ENCODE data around the gene PYCR2. TPM values are rescaled to one million over a fixed set of nuclear protein-coding genes. Genes with fewer than 3 reads are reported as not detected.

Gene PYCR2
- total and polyA plus RNA-seq, 2 of the 8 experiments (the other 6 are each of a cell fraction or from before 2014, with no cell fraction given), result 79.3 to 84.6 TPM

DNA sequence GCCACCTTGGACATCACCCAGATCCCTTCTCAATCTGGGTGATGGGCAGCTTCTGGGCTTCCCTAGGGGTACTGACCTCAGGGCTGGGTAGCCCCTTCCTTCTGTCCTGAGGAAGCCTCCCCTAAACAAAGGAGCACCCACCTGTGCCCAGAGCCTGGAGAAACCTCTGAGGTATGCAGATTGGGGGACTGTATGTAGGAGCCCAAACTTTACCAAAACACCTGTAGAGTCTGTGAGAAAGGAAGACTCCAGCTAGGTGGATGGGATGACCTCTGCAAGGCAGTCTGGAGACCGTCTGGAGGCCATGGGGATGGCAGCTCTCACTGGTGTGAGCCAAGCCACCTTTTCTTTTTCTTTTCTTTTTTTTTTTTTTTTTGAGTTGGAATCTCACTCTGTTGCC lies 30.7 kb upstream of the PYCR2 start:
- no peak overlapping the region for H2BK12ac ChIP-seq (ENCODE audit: low read depth, low read length)
- H3K79me1 ChIP-seq (ENCODE audit: low read depth, low read length), result no peaks in the 10 kb centered on the region
- H3K27me3 ChIP-seq (replicated peaks in 1 of 4; ENCODE audit: control insufficient read depth in 3 of 4, extremely low read depth in 1 of 4, insufficient read depth in 3 of 4, low read length in 3 of 4), result peaks cover 0 to 3% (median 3%) of the 10 kb centered on the region in 4 experiments; a peak in 3 of 7 replicates
- no peak overlapping the region for H2BK15ac ChIP-seq (ENCODE audit: low read length)
- H3K4me1 ChIP-seq (replicated peaks in 1 of 4; ENCODE audit: control insufficient read depth in 3 of 4, insufficient read depth in 4 of 4, low read length in 3 of 4), result peaks cover 0 to 6% (median 3%) of the 10 kb centered on the region in 4 experiments; a peak in 6 of 7 replicates
- H2BK120ac ChIP-seq (replicated peaks; ENCODE audit: low read depth, low read length), result no peak overlapping the region
- DNase-seq (ENCODE audit: low read depth in 1 of 2, low spot score in 2 of 2) (no peak), FAIRE-seq (no peak)
- H3K14ac ChIP-seq (ENCODE audit: insufficient read length), result no peak overlapping the region
- no peak overlapping the region for H2BK20ac ChIP-seq (ENCODE audit: low read length)
- TF ChIP-seq RBBP5 (IDR thresholded peaks at IDR 0.05; ENCODE audit: borderline replicate concordance, low read depth, low read length), result no peak
- TF ChIP-seq POLR2A (IDR thresholded peaks at IDR 0.05; ENCODE audit: control extremely low read depth in 1 of 2, low read depth in 2 of 2, low read length in 2 of 2), result no peak
- no peak for TF ChIP-seq CTCF (IDR thresholded peaks at IDR 0.05; ENCODE audit: control extremely low read depth in 1 of 3, insufficient read depth in 1 of 3, low read depth in 1 of 3, low read length in 3 of 3)
- TF ChIP-seq EZH2 (IDR thresholded peaks at IDR 0.05; ENCODE audit: low read depth, low read length, severe bottlenecking), result no peak
- no peak for TF ChIP-seq KDM4A (IDR thresholded peaks at IDR 0.05; ENCODE audit: low read depth, low read length, severe bottlenecking)
- H3K27ac ChIP-seq (ENCODE audit: low read depth, low read length), result no peak overlapping the region
- no peaks in the 10 kb centered on the region for H3K23me2 ChIP-seq (ENCODE audit: low read depth, low read length)
- ChIA-PET POLR2A (ENCODE audit: partially characterized antibody) (interaction anchor here (1.6 kb wide), 1 partner anchor 18 kb away, joined by 4 read pairs; no protein-coding TSS in a partner anchor), CTCF (ENCODE audit: partially characterized antibody) (interaction anchor here (0.7 to 1.6 kb wide), 5 partner anchors 8 to 109 kb away, joined by 4 to 6 read pairs (median 4); no protein-coding TSS in a partner anchor)
- no peak overlapping the region for H3K18ac ChIP-seq (ENCODE audit: extremely low read depth, low read length)
- H2BK5ac ChIP-seq (ENCODE audit: low read depth, low read length), result no peak overlapping the region
- no peak overlapping the region for H3K4me2 ChIP-seq (ENCODE audit: insufficient read depth in 1 of 2, low read depth in 2 of 2, low read length in 2 of 2)
- H3K36me3 ChIP-seq (ENCODE audit: control insufficient read depth in 2 of 4, insufficient read depth in 4 of 4, low read length in 3 of 4), result no peaks in the 10 kb centered on the region
- no peak overlapping the region for H4K8ac ChIP-seq (ENCODE audit: extremely low read depth, insufficient read depth, low read length)
- no peaks in the 10 kb centered on the region for H4K20me1 ChIP-seq (replicated peaks in 1 of 2; ENCODE audit: control insufficient read depth in 1 of 2, insufficient read depth in 2 of 2, low read length in 2 of 2)
- no peak overlapping the region for H3K23ac ChIP-seq (ENCODE audit: insufficient read length)
- H3K9me3 ChIP-seq (ENCODE audit: insufficient read depth in 2 of 2, low read depth in 1 of 2, low read length in 1 of 2), result no peaks in the 10 kb centered on the region
- 100% methylated on average over 1 of the region's 1 CpG; no CpG with 5 or more reads in 1 of the 2 experiments for WGBS, 2 experiments (ENCODE audit: extremely low coverage in 1 of 2, insufficient coverage in 1 of 2, insufficient read length in 1 of 2, insufficient replicate concordance in 2 of 2, low coverage in 1 of 2, low lambda C conversion rate in 2 of 2, missing lambda C conversion rate in 1 of 2)
- no peaks in the 10 kb centered on the region for H3K79me2 ChIP-seq (ENCODE audit: control insufficient read depth in 1 of 2, insufficient read depth in 2 of 2, low read length in 2 of 2)
- no peak overlapping the region for H3K56ac ChIP-seq (replicated peaks; ENCODE audit: insufficient read length, low read depth, low read length)
- H4K91ac ChIP-seq (replicated peaks; ENCODE audit: insufficient read length, low read length), result no peak overlapping the region
- H2AFZ ChIP-seq (ENCODE audit: low read length), result no peak overlapping the region
- H3K4me3 ChIP-seq (ENCODE audit: extremely low read depth in 1 of 4, insufficient read depth in 2 of 4, low read depth in 3 of 4, low read length in 4 of 4), result no peak overlapping the region
- no peak overlapping the region for H4K5ac ChIP-seq (ENCODE audit: insufficient read length, low read depth, low read length)
- H3K4ac ChIP-seq (replicated peaks; ENCODE audit: insufficient read length, low read depth, low read length), result no peak overlapping the region
- no peak overlapping the region for H3K9ac ChIP-seq (replicated peaks in 1 of 4; ENCODE audit: extremely low read depth in 1 of 4, low read depth in 3 of 4, low read length in 3 of 4)
- H2AK5ac ChIP-seq (ENCODE audit: low read depth, low read length), result no peak overlapping the region
